Activated CD4-positive, alpha-beta T cell treated with anti-CD3 and anti-CD28 coated beads for 36 hours (primary cell): Measurements from ENCODE around the gene SCAND1. TPM values are rescaled to one million over a fixed set of nuclear protein-coding genes. Genes with fewer than 3 reads are reported as not detected.
"Not testable (repeated sequence)": the region's sequence is repeated elsewhere in the genome, so short reads cannot be mapped to it uniquely, and the experiment has no call there.

ENCODE experiments used
- ATAC-seq: fragments of 200-7000 bp; cut with Tn5 transposase; one replicate; pipeline ENCODE4 v1.10.0; 2021; ENCODE audit warnings: mild to moderate bottlenecking, moderate library complexity
- CTCF ChIA-PET: fragments of 350-600 bp; sonication (Branson Sonifier 250); formaldehyde crosslinking; loops from one replicate; lab custom pipeline; 2021; ENCODE audit warnings: antibody characterized with exemption; lab: Charles Lee
- POLR2A ChIA-PET: fragments of 350-600 bp; sonication (Branson Sonifier 250); formaldehyde crosslinking; loops from one replicate; lab custom pipeline; 2021; ENCODE audit warnings: antibody characterized with exemption, inconsistent platforms; lab: Charles Lee
- DNase-seq: peaks from one replicate; pipeline ENCODE4 v3.0.0-alpha.2; 2020
- H3K27ac Mint-ChIP-seq: one replicate; pipeline ENCODE4 v1.8.0; 2021; ENCODE audit warnings: mixed read lengths
- H3K27me3 Mint-ChIP-seq: one replicate; pipeline ENCODE4 v1.8.0; 2021; ENCODE audit warnings: mixed read lengths
- H3K36me3 Mint-ChIP-seq: one replicate; pipeline ENCODE4 v1.8.0; 2021; ENCODE audit warnings: low read depth, mixed read lengths
- H3K4me1 Mint-ChIP-seq: one replicate; pipeline ENCODE4 v1.8.0; 2021; ENCODE audit warnings: mixed read lengths
- H3K4me3 Mint-ChIP-seq: one replicate; pipeline ENCODE4 v1.8.0; 2021; ENCODE audit warnings: mild to moderate bottlenecking, moderate library complexity, mixed read lengths
- H3K9me3 Mint-ChIP-seq: one replicate; pipeline ENCODE4 v1.8.0; 2021; ENCODE audit warnings: low read depth, mixed read lengths
- intact Hi-C, 2 experiments: fragments of 100-400 bp; cut with DNase I in 1 of 2; cut with micrococcal nuclease in 1 of 2; formaldehyde crosslinking; loops; one replicate each; pipeline versions ENCODE4 v1.14.2 to v1.15.1; 2022 to 2024; cut with DNase I, micrococcal nuclease
- total RNA-seq, 2 experiments: library from RNA; stranded (reverse); gene quantifications; one replicate each; pipeline ENCODE4 v1.2.3, GENCODE V29; 2021

SCAND1 gene
- 10 to 100 TPM; 37.8 to 39.3 TPM for total RNA-seq

DNA sequence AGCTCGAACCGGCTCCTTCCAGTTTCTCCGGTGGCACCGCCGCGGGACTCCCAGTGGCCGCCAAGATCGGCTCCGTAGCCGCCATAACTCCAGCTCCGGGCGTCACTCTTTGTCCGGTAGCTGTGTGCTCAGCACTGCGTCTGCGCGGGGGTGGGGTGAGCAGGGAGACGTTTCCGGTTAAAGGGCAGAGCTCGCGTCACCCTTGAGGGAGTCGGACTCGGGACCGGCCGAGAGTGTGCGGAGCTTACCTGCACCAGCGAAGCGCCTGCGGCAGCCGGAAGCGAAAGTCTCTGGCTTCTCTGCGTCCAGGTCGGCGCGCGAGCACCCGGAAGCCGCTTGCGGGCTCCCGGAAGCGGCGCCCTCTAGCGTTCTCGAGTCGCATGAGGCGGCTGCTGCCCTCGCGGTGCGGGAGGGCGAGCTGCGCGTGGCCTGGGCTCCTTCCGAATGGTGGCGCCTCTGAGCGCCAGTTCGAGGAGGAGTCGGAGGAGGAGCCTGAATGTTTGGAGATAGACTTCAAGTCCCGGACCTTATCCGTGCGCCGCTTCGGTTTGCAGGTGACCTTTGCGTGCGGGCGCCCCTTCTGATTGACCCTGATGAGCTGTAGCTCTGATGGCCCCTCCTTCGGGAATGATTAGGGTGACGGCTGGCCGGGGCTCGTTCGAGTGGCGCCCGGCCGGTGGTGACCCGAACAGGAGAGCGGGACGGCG lies at the start of gene SCAND1:
SCAND1 (minus strand) TSS at position 303 of the 707 bp plus-strand sequence; CDS start at position 85, 218 bp downstream.
- intact Hi-C loops: loop anchor here (1.0 to 10.0 kb wide), 26 partner anchors 97 to 1962 kb away; partner anchors contain the start of genes CPNE1 (in 2 of the 2), ERGIC3 (in 2 of the 2), RBM12 (in 2 of the 2) and RBM39 (in 2 of the 2)
- DNase-seq (peak; percentile 99), ATAC-seq (peak; percentile 91)
- ChIA-PET CTCF (interaction anchor here (0.6 to 2.3 kb wide), 41 partner anchors 8 to 807 kb away, joined by 3 to 16 read pairs (median 4); partner anchors contain the start of genes CNBD2, CPNE1, EDEM2 and EIF6), POLR2A (interaction anchor here (0.5 to 2.9 kb wide), 19 partner anchors 38 to 1141 kb away, joined by 3 to 28 read pairs (median 4); partner anchors contain the start of genes EIF6, ERGIC3, PHF20 and RBL1)
- Mint-ChIP-seq H3K4me3 (peak within 1 kb of the TSS; percentile 97), H3K4me1 (peaks cover 11% of the 10 kb centered on the region), H3K27me3 (no peaks in the 10 kb centered on the region), H3K9me3 (peaks cover 3% of the 10 kb centered on the region), H3K27ac (peak within 1 kb of the TSS; percentile 100), H3K36me3 (peaks cover 8% of the 10 kb centered on the region)

DNA sequence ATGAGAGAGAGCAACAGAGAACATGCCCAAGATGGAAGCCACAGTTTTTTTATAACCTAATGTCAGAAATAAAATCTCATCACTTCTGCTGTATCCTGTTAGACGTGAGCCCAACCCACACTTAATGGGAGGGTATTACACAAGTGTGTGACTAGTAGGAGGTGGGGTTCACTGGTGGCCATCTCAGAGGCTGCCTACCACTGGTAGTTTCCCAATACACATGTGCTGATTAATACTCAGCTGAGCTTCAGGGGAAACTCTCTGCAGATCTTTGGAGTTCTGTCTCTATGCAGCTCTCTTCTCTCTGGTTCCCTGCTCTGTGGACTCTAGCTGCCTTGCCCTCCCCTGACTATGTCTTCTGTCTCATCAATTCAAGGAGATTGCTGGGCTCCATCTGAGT lies 49.7 kb upstream of the SCAND1 start:
- Mint-ChIP-seq H3K36me3 (peaks cover 4% of the 10 kb centered on the region), H3K27me3 (no peaks in the 10 kb centered on the region), H3K9me3 (peaks cover 14% of the 10 kb centered on the region), H3K27ac (no peak overlapping the region), H3K4me1 (no peaks in the 10 kb centered on the region), H3K4me3 (no peak overlapping the region)
- DNase-seq (no peak), ATAC-seq (no peak)
- ChIA-PET POLR2A (no interaction called here), CTCF (interaction anchor here (0.7 to 2.1 kb wide), 5 partner anchors 9 to 199 kb away, joined by 3 to 9 read pairs (median 5); no protein-coding TSS in a partner anchor)
- intact Hi-C loops: no loop called here

DNA sequence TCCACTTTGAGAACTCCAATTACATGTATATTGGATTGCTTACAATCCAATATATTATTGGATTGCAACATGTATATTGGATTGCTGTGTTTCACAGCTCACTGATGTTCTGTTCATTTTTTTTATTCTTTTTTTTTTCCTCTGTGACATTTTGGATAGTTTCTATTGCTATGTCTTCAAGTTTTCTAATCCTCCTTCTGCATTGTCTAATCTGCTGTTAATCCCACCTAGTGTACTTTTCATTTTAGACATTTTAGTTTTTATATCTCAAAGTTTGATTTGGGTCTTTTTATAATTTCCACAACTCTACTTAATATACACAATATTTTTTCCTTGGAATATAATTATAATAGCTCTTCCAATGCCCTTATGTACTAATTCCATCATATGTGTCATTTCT lies 48.6 kb upstream of the SCAND1 start:
- Mint-ChIP-seq H3K4me3 (no peak overlapping the region), H3K9me3 (peaks cover 14% of the 10 kb centered on the region), H3K27me3 (no peaks in the 10 kb centered on the region), H3K27ac (no peak overlapping the region), H3K4me1 (no peaks in the 10 kb centered on the region), H3K36me3 (peaks cover 4% of the 10 kb centered on the region)
- no peak for DNase-seq
- intact Hi-C loops: no loop called here
- ATAC-seq: no peak
- ChIA-PET CTCF (interaction anchor here (0.8 to 2.1 kb wide), 5 partner anchors 8 to 200 kb away, joined by 3 to 9 read pairs (median 5); no protein-coding TSS in a partner anchor), POLR2A (no interaction called here)

DNA sequence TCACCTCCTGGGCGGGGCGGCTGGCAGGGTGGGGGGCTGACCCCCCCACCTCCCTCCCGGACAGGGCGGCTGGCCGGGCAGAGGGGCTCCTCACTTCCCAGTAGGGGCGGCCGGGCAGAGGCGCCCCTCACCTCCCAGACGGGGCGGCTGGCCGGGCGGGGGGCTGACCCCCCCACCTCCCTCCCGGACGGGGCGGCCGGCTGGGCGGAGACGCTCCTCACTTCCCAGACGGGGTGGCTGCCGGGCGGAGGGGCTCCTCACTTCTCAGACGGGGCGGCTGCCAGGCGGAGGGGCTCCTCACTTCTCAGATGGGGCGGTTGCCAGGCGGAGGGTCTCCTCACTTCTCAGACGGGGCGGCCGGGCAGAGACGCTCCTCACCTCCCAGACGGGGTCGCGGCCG lies 47.0 kb upstream of the SCAND1 start:
- intact Hi-C loops, ATAC-seq, CTCF ChIA-PET, H3K27me3 Mint-ChIP-seq, H3K4me1 Mint-ChIP-seq, DNase-seq, H3K27ac Mint-ChIP-seq, H3K36me3 Mint-ChIP-seq, POLR2A ChIA-PET, H3K4me3 Mint-ChIP-seq: not testable (repeated sequence)
- peaks cover 14% of the 10 kb centered on the region for H3K9me3 Mint-ChIP-seq

DNA sequence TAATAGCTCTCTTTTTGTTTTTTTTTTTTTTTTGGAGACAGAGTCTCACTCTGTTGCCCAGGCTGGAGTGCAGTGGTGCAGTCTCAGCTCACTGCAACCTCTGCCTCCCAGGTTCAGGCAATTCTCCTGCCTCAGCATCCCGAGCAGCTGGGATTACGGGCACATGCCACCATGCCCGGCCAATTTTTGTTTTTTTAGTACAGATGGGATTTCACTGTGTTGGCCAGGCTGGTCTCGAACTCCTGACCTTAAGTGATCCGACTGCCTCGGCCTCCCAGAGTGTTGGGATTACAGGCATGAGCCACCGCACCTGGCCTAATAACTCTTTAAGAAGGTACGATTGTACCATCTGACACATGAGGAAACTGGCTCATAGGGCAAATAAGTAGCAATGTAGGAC lies 42.2 kb upstream of the SCAND1 start:
- DNase-seq, H3K27ac Mint-ChIP-seq, H3K9me3 Mint-ChIP-seq, ATAC-seq, H3K27me3 Mint-ChIP-seq, H3K4me1 Mint-ChIP-seq, POLR2A ChIA-PET, H3K36me3 Mint-ChIP-seq, H3K4me3 Mint-ChIP-seq: not testable (repeated sequence)
- CTCF ChIA-PET: interaction anchor here (0.6 to 6.5 kb wide), 4 partner anchors 15 to 379 kb away, joined by 3 to 213 read pairs (median 4); no protein-coding TSS in a partner anchor
- intact Hi-C loops: loop anchor here in 1 of 2 experiments (10.0 kb wide), 1 partner anchor 448 kb away; no protein-coding TSS in a partner anchor

DNA sequence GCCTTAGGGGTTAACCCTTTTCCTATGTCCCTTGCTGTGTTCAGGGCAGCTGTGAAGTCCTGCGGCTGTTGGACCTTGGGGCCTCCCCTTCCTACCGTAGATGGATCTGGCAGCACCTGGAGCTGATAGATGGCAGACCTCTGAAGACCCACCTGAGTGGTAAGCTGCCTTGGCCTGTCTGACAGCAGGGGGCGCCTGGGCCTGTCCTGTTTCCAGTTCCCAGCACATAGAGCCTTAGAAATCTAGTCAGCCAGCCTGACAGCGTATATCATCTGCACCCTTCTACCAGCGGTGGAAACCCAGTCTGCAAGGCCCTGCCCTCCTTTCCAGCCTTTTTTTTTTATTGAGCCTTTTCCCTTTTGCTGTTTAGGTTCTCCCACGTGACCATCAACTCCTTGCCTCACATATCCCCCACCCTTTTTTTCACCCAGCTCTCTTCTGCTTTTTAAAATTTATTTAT lies 40.7 kb upstream of the SCAND1 start:
- peaks cover 4% of the 10 kb centered on the region for H3K4me1 Mint-ChIP-seq
- H3K4me3 Mint-ChIP-seq: no peak overlapping the region
- no peaks in the 10 kb centered on the region for H3K9me3 Mint-ChIP-seq
- CTCF ChIA-PET: interaction anchor here (0.6 to 6.5 kb wide), 22 partner anchors 9 to 677 kb away, joined by 3 to 213 read pairs (median 4); no protein-coding TSS in a partner anchor
- ATAC-seq (peak; percentile 90), DNase-seq (peak; percentile 91)
- intact Hi-C loops: loop anchor here (1.0 to 10.0 kb wide), 2 partner anchors 143 to 450 kb away; no protein-coding TSS in a partner anchor
- peaks cover 2% of the 10 kb centered on the region for H3K27me3 Mint-ChIP-seq
- no peak overlapping the region for H3K27ac Mint-ChIP-seq
- POLR2A ChIA-PET: no interaction called here
- no peaks in the 10 kb centered on the region for H3K36me3 Mint-ChIP-seq

DNA sequence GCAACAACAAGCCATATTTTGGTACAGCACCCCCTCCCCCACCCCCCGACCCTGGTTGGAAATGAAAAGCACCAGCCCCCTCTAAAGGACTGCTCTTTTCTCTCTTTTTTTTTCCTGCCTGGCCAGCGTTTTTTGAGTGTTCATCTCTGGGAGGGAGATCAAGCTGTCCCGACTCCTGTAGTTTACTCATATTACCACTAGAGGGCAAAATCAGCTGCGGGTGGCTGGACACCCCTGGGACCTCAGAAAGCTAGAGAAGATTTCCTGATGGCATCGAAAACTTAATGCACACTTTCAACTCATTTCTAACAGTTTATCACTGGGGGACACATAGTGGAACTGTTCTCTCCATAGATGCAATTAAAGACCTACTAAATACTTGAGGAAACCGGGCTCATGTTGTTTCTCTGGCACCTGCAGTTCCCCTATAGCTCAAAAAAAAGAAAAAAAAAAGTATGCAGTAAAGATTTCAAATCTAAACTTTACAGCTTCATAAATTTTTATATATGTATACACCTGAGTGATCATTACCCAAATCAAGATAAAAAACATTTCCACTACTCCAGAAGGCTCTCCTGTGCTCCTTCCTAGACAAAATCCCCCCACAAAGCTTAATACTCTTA lies 38.5 kb upstream of the SCAND1 start:
- Mint-ChIP-seq H3K36me3 (no peaks in the 10 kb centered on the region), H3K4me1 (peaks cover 4% of the 10 kb centered on the region), H3K27me3 (peaks cover 3% of the 10 kb centered on the region), H3K27ac (no peak overlapping the region), H3K9me3 (no peaks in the 10 kb centered on the region), H3K4me3 (no peak overlapping the region)
- ATAC-seq: peak; percentile 85
- peak; percentile 61 for DNase-seq
- intact Hi-C loops: loop anchor here (1.0 to 10.0 kb wide), 3 partner anchors 206 to 452 kb away; no protein-coding TSS in a partner anchor
- ChIA-PET POLR2A (interaction anchor here (0.8 kb wide), 1 partner anchor 39 kb away, joined by 3 read pairs; the partner anchor contains the start of gene SCAND1), CTCF (interaction anchor here (0.5 to 6.5 kb wide), 61 partner anchors 8 to 1175 kb away, joined by 3 to 213 read pairs (median 4); partner anchors contain the start of genes CNBD2 and SCAND1)

DNA sequence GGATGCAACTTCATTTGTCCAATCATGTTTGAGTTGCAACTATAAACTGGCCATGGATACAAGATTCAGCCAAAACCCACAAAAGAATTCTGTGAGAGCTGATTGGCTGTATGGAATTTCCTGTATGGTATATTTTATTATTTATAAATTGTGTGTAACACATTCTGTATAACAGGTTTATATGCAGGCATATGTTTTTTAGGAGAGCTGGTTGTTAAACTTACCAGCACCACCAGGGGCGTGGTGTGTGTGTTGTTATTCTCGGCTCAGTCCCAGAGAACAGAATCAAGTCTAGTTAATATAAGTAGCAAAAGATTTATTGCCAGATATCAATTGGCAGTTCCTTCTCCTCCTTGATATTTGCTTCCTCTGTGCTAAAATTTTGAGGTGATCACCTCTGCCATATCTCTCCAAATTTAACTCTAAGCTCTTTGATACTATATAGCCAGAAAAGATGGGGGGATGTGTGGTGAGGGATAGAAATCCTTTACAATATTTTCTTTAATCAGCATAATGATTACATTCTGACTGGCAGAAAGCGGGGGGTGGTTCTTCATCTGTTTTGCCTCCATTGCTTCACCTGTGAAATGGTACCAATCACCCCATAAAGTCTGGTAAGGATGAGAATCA lies 37.0 kb upstream of the SCAND1 start:
- no peaks in the 10 kb centered on the region for H3K36me3 Mint-ChIP-seq
- H3K27me3 Mint-ChIP-seq: peaks cover 3% of the 10 kb centered on the region
- POLR2A ChIA-PET: interaction anchor here (0.5 kb wide), 1 partner anchor 83 kb away, joined by 3 read pairs; no protein-coding TSS in a partner anchor
- intact Hi-C loops: loop anchor here in 1 of 2 experiments (10.0 kb wide), 1 partner anchor 454 kb away; no protein-coding TSS in a partner anchor
- H3K27ac Mint-ChIP-seq: no peak overlapping the region
- peaks cover 4% of the 10 kb centered on the region for H3K4me1 Mint-ChIP-seq
- no peaks in the 10 kb centered on the region for H3K9me3 Mint-ChIP-seq
- DNase-seq (peak; percentile 41), ATAC-seq (no peak)
- CTCF ChIA-PET: interaction anchor here (0.6 to 4.4 kb wide), 29 partner anchors 9 to 257 kb away, joined by 3 to 39 read pairs (median 4); partner anchors contain the start of gene CNBD2
- H3K4me3 Mint-ChIP-seq: no peak overlapping the region

DNA sequence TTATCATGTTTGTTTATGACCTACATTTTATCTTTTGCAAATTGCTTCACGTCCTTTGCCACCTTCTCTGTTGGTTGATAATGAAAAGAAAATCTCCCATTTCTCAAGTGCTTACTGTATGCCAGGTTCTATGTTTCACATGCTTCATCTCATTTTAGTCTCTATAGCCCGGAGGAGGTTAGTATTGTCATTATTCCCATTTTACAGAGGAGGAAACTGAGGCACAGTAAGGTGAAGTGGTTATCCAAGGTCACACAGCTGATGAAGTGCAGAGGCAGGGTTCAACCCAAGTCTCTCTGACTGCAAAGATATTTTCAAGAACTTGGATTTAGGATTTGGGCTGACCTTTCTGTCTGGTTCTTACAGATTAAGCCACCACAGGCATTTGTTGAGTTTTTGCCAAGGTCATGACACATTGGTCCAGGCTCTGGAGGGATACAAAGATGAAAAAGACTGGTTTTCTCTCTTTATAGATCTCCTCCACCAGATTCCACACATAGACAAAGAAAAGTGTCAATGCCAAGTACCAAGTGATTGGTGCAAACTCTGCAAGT lies 34.7 kb upstream of the SCAND1 start:
- H3K27ac Mint-ChIP-seq: no peak overlapping the region
- ChIA-PET POLR2A (no interaction called here), CTCF (interaction anchor here (0.6 to 3.6 kb wide), 2 partner anchors 99 to 150 kb away, joined by 3 to 36 read pairs; no protein-coding TSS in a partner anchor)
- H3K4me3 Mint-ChIP-seq: no peak overlapping the region
- peaks cover 3% of the 10 kb centered on the region for H3K27me3 Mint-ChIP-seq
- H3K9me3 Mint-ChIP-seq: no peaks in the 10 kb centered on the region
- DNase-seq: no peak
- no peaks in the 10 kb centered on the region for H3K36me3 Mint-ChIP-seq
- H3K4me1 Mint-ChIP-seq: peaks cover 4% of the 10 kb centered on the region
- intact Hi-C loops: no loop called here
- no peak for ATAC-seq

DNA sequence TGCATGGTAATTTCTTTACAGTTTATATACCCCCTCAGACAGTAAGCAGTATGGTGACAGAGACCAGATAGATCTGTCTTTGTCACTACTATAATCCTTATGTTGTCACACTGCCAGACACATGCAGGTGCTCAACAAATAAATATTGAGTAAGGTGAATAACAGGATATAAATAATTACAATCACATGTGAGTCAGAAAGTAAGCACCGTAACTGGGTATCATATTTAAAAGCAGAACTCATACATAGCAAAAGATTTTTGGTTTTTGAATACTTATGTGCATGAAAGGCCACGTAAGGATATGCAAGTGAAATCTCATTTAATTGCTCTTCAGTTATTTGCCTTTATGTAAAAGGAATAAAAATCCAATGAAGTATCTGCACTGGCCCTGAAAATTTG lies 31.5 kb upstream of the SCAND1 start:
- ChIA-PET CTCF (interaction anchor here (1.5 kb wide), 1 partner anchor 18 kb away, joined by 3 read pairs; the partner anchor contains the start of gene CNBD2), POLR2A (no interaction called here)
- Mint-ChIP-seq H3K4me1 (no peaks in the 10 kb centered on the region), H3K27me3 (peaks cover 3% of the 10 kb centered on the region), H3K9me3 (no peaks in the 10 kb centered on the region), H3K27ac (no peak overlapping the region), H3K36me3 (no peaks in the 10 kb centered on the region), H3K4me3 (no peak overlapping the region)
- intact Hi-C loops: no loop called here
- DNase-seq (no peak), ATAC-seq (no peak)
